ENCODE data around the gene CDRT15. TPM values are rescaled to one million over a fixed set of nuclear protein-coding genes. Genes with fewer than 3 reads are reported as not detected.
A peak's percentile ranks its signal among the peaks of the same experiment; 100 is the strongest.
"Not testable (repeated sequence)": the region's sequence is repeated elsewhere in the genome, so short reads cannot be mapped to it uniquely, and the experiment has no call there.

Gene CDRT15
- total and polyA plus RNA-seq, 4 donors = not detected

GRCh38 chr17:14245002-14245401 lies 8.3 kb upstream of the CDRT15 start:
- H3K9me3 ChIP-seq (ENCODE audit: control insufficient read depth, low read length) = no peaks in the 10 kb centered on the region
- no peaks in the 10 kb centered on the region for H3K36me3 ChIP-seq (ENCODE audit: control insufficient read depth in 1 of 2, insufficient read depth in 2 of 2, low read length in 1 of 2)
- intact Hi-C loops (cut with DNase I) = no loop called here
- H3K4me3 ChIP-seq (ENCODE audit: low read length in 2 of 2) = no peak overlapping the region
- 66 to 79% methylated on average over 1 of the region's 1 CpG for WGBS, 2 donors
- no peak for ATAC-seq (ENCODE audit: low FRiP score)
- H3K27ac ChIP-seq (ENCODE audit: low read depth in 1 of 2, low read length in 2 of 2) = no peak overlapping the region
- H3K27me3 ChIP-seq (ENCODE audit: control insufficient read depth in 1 of 2, insufficient read depth in 2 of 2, low read length in 1 of 2) = no peaks in the 10 kb centered on the region
- H3K4me1 ChIP-seq (ENCODE audit: control insufficient read depth in 1 of 2, insufficient read depth in 2 of 2, low read length in 2 of 2) = no peaks in the 10 kb centered on the region
- DNase-seq = no peak

GRCh38 chr17:14239271-14239670 lies 2.6 kb upstream of the CDRT15 start:
- H3K9me3 ChIP-seq (ENCODE audit: control insufficient read depth, low read length); intact Hi-C loops (cut with DNase I); H3K36me3 ChIP-seq (ENCODE audit: control insufficient read depth in 1 of 2, insufficient read depth in 2 of 2, low read length in 1 of 2); H3K4me1 ChIP-seq (ENCODE audit: control insufficient read depth in 1 of 2, insufficient read depth in 2 of 2, low read length in 2 of 2); H3K27me3 ChIP-seq (ENCODE audit: control insufficient read depth in 1 of 2, insufficient read depth in 2 of 2, low read length in 1 of 2); ATAC-seq (ENCODE audit: low FRiP score); H3K27ac ChIP-seq (ENCODE audit: low read depth in 1 of 2, low read length in 2 of 2); H3K4me3 ChIP-seq (ENCODE audit: low read length in 2 of 2); DNase-seq: not testable (repeated sequence)
- 87 to 98% methylated on average over 2 to 3 of the region's 5 CpGs for WGBS, 2 donors

GRCh38 chr17:14236032-14236431 lies 630 bp downstream of the CDRT15 start:
- 58 to 69% methylated on average over 7 to 9 of the region's 9 CpGs for WGBS, 2 donors
- ATAC-seq (ENCODE audit: low FRiP score) = peak; percentile 53
- H3K4me1 ChIP-seq (ENCODE audit: control insufficient read depth in 1 of 2, insufficient read depth in 2 of 2, low read length in 2 of 2); intact Hi-C loops (cut with DNase I); H3K27me3 ChIP-seq (ENCODE audit: control insufficient read depth in 1 of 2, insufficient read depth in 2 of 2, low read length in 1 of 2); H3K9me3 ChIP-seq (ENCODE audit: control insufficient read depth, low read length); H3K4me3 ChIP-seq (ENCODE audit: low read length in 2 of 2); H3K27ac ChIP-seq (ENCODE audit: low read depth in 1 of 2, low read length in 2 of 2); DNase-seq; H3K36me3 ChIP-seq (ENCODE audit: control insufficient read depth in 1 of 2, insufficient read depth in 2 of 2, low read length in 1 of 2): not testable (repeated sequence)

- 77 to 96% methylated on average over 2 of the region's 2 CpGs for WGBS, 2 donors
- H3K9me3 ChIP-seq (ENCODE audit: control insufficient read depth, low read length); DNase-seq; H3K4me3 ChIP-seq (ENCODE audit: low read length in 2 of 2); H3K4me1 ChIP-seq (ENCODE audit: control insufficient read depth in 1 of 2, insufficient read depth in 2 of 2, low read length in 2 of 2); ATAC-seq (ENCODE audit: low FRiP score); H3K27me3 ChIP-seq (ENCODE audit: control insufficient read depth in 1 of 2, insufficient read depth in 2 of 2, low read length in 1 of 2); H3K36me3 ChIP-seq (ENCODE audit: control insufficient read depth in 1 of 2, insufficient read depth in 2 of 2, low read length in 1 of 2); H3K27ac ChIP-seq (ENCODE audit: low read depth in 1 of 2, low read length in 2 of 2); intact Hi-C loops (cut with DNase I): not testable (repeated sequence)
Observed at GRCh38 chr17:14235047-14235446, 1.6 kb downstream of the CDRT15 start.

- H3K4me3 ChIP-seq (ENCODE audit: low read length in 2 of 2); H3K27me3 ChIP-seq (ENCODE audit: control insufficient read depth in 1 of 2, insufficient read depth in 2 of 2, low read length in 1 of 2); DNase-seq; H3K36me3 ChIP-seq (ENCODE audit: control insufficient read depth in 1 of 2, insufficient read depth in 2 of 2, low read length in 1 of 2); intact Hi-C loops (cut with DNase I); H3K4me1 ChIP-seq (ENCODE audit: control insufficient read depth in 1 of 2, insufficient read depth in 2 of 2, low read length in 2 of 2); ATAC-seq (ENCODE audit: low FRiP score); H3K27ac ChIP-seq (ENCODE audit: low read depth in 1 of 2, low read length in 2 of 2); H3K9me3 ChIP-seq (ENCODE audit: control insufficient read depth, low read length): not testable (repeated sequence)
- WGBS, 2 donors = 36 to 44% methylated on average over 4 of the region's 6 CpGs
Observed at GRCh38 chr17:14231187-14231586, 5.5 kb downstream of the CDRT15 start.

GRCh38 chr17:14228903-14229302 lies 7.8 kb downstream of the CDRT15 start:
- ATAC-seq (ENCODE audit: low FRiP score) = no peak
- H3K4me3 ChIP-seq (ENCODE audit: low read length in 2 of 2) = no peak overlapping the region
- no peaks in the 10 kb centered on the region for H3K27me3 ChIP-seq (ENCODE audit: control insufficient read depth in 1 of 2, insufficient read depth in 2 of 2, low read length in 1 of 2)
- no peaks in the 10 kb centered on the region for H3K4me1 ChIP-seq (ENCODE audit: control insufficient read depth in 1 of 2, insufficient read depth in 2 of 2, low read length in 2 of 2)
- intact Hi-C loops (cut with DNase I) = no loop called here
- no peaks in the 10 kb centered on the region for H3K36me3 ChIP-seq (ENCODE audit: control insufficient read depth in 1 of 2, insufficient read depth in 2 of 2, low read length in 1 of 2)
- no peak for DNase-seq
- 63 to 77% methylated on average over 4 of the region's 4 CpGs for WGBS, 2 donors
- H3K9me3 ChIP-seq (ENCODE audit: control insufficient read depth, low read length) = no peaks in the 10 kb centered on the region
- H3K27ac ChIP-seq (ENCODE audit: low read depth in 1 of 2, low read length in 2 of 2) = no peak overlapping the region

GRCh38 chr17:14227052-14227451 lies 9.6 kb downstream of the CDRT15 start:
- DNase-seq = no peak
- Histone ChIP-seq H3K9me3 (ENCODE audit: control insufficient read depth, low read length) (no peaks in the 10 kb centered on the region), H3K27me3 (ENCODE audit: control insufficient read depth in 1 of 2, insufficient read depth in 2 of 2, low read length in 1 of 2) (no peaks in the 10 kb centered on the region), H3K36me3 (ENCODE audit: control insufficient read depth in 1 of 2, insufficient read depth in 2 of 2, low read length in 1 of 2) (no peaks in the 10 kb centered on the region), H3K4me3 (ENCODE audit: low read length in 2 of 2) (no peak overlapping the region), H3K4me1 (ENCODE audit: control insufficient read depth in 1 of 2, insufficient read depth in 2 of 2, low read length in 2 of 2) (no peaks in the 10 kb centered on the region), H3K27ac (ENCODE audit: low read depth in 1 of 2, low read length in 2 of 2) (no peak overlapping the region)
- intact Hi-C loops (cut with DNase I) = no loop called here
- WGBS, 2 donors = 94% methylated on average over 7 of the region's 7 CpGs
- ATAC-seq (ENCODE audit: low FRiP score) = no peak

GRCh38 chr17:14225254-14225980 lies 11.2 kb downstream of the CDRT15 start:
- H3K9me3 ChIP-seq (ENCODE audit: control insufficient read depth, low read length) = no peaks in the 10 kb centered on the region
- H3K4me3 ChIP-seq (ENCODE audit: low read length in 2 of 2) = no peak overlapping the region
- 18 to 22% methylated on average over 10 of the region's 10 CpGs for WGBS, 2 donors
- no peak for DNase-seq
- H3K4me1 ChIP-seq (ENCODE audit: control insufficient read depth in 1 of 2, insufficient read depth in 2 of 2, low read length in 2 of 2) = no peaks in the 10 kb centered on the region
- intact Hi-C loops (cut with DNase I) = no loop called here
- no peaks in the 10 kb centered on the region for H3K27me3 ChIP-seq (ENCODE audit: control insufficient read depth in 1 of 2, insufficient read depth in 2 of 2, low read length in 1 of 2)
- no peak overlapping the region for H3K27ac ChIP-seq (ENCODE audit: low read depth in 1 of 2, low read length in 2 of 2)
- ATAC-seq (ENCODE audit: low FRiP score) = no peak
- no peaks in the 10 kb centered on the region for H3K36me3 ChIP-seq (ENCODE audit: control insufficient read depth in 1 of 2, insufficient read depth in 2 of 2, low read length in 1 of 2)

- no peak overlapping the region for H3K27ac ChIP-seq (ENCODE audit: low read depth in 1 of 2, low read length in 2 of 2)
- H3K36me3 ChIP-seq (ENCODE audit: control insufficient read depth in 1 of 2, insufficient read depth in 2 of 2, low read length in 1 of 2) = no peaks in the 10 kb centered on the region
- H3K27me3 ChIP-seq (ENCODE audit: control insufficient read depth in 1 of 2, insufficient read depth in 2 of 2, low read length in 1 of 2) = no peaks in the 10 kb centered on the region
- H3K9me3 ChIP-seq (ENCODE audit: control insufficient read depth, low read length) = no peaks in the 10 kb centered on the region
- intact Hi-C loops (cut with DNase I) = no loop called here
- no peak for DNase-seq
- H3K4me3 ChIP-seq (ENCODE audit: low read length in 2 of 2) = no peak overlapping the region
- WGBS, 2 donors = 89 to 93% methylated on average over 4 of the region's 4 CpGs
- no peak for ATAC-seq (ENCODE audit: low FRiP score)
- H3K4me1 ChIP-seq (ENCODE audit: control insufficient read depth in 1 of 2, insufficient read depth in 2 of 2, low read length in 2 of 2) = no peaks in the 10 kb centered on the region
Observed at GRCh38 chr17:14222611-14223010, 14.1 kb downstream of the CDRT15 start.
